Activated CD8-positive, alpha-beta memory T cell treated with anti-CD3 and anti-CD28 coated beads for 24 hours (primary cell): ENCODE data around the gene BNIP3.
"Not testable (repeated sequence)": the region's sequence is repeated elsewhere in the genome, so short reads cannot be mapped to it uniquely, and the experiment has no call there.

Experiments used
- DNase-seq: peaks from one replicate; pipeline ENCODE4 v3.0.0-alpha.2; 2020

BNIP3 gene

DNA sequence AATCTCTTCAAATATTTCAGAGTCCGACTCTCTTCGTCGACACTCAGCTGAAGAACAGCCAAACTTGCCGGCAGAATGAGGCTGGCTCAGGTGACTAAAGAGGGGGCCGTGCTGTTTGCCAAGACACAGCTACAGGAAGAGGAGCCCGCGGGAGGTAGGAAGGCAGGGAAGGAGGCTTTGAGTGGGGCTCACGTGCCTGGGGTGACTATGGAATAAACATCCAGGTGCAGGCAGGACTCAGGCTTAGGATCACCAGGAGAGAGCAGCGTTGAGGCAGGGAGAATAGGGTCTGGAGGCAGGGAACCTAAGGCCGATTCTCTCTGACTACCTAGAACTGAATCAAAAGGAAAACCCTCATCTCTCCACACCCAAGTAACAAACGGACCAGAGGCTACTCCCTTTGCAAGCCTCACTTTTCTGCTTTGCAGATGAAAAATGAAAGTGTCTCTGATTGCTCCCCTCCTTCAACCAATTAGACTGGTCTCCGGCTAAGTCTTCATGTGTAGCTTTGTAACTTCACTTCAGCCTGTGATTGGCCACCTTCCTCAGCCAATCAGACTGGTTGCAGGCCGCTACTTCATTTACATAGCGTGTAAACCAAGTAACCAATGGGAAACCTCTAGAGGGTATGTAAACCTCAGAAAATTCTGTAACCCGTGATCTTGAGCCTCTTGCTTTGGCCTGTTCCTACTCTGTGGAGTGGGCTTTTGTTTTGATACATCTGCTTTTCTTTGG is 19.7 kb upstream of the BNIP3 start:
- no peak for DNase-seq

DNA sequence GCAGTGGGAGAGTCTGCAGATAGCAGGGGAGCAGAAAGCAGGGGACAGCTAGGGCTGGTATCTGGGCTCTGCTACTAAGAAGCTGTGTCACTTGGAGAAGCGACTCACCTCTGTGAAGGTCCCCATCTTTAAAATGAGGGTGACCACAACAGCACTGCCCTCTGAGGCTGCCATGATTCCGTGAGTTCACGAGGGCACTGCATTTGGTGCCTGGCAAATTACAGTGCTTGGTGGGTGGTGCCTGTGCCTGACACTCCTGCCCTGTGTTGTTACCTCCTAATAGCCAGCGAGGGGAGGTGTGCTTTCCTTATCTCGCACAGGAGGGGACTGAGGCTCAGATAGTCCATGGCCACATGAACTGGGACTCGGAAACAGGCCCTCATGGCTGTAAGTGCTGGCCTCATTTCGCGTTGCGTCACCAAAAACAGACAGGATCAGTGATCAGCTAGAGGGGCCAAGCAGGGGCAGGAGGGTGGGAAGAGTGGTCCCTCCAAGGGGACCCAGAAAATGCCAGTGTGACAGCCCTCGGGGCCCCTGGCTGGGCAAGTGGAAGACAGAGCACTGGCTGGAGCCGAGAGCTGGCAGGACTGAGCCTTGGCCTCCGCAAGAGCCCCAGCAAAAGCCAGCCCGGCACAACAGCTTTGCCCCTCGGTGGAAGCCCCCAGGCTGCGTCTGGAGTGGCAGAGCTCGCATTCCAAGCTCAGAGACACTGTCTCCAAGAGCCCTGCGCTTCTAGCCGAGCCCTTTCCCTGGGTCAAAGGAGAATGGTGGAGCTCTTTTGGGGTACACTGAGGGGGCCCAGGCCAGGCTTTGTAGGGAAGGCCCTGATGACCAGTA is 17.3 kb upstream of the BNIP3 start:
- no peak for DNase-seq

DNA sequence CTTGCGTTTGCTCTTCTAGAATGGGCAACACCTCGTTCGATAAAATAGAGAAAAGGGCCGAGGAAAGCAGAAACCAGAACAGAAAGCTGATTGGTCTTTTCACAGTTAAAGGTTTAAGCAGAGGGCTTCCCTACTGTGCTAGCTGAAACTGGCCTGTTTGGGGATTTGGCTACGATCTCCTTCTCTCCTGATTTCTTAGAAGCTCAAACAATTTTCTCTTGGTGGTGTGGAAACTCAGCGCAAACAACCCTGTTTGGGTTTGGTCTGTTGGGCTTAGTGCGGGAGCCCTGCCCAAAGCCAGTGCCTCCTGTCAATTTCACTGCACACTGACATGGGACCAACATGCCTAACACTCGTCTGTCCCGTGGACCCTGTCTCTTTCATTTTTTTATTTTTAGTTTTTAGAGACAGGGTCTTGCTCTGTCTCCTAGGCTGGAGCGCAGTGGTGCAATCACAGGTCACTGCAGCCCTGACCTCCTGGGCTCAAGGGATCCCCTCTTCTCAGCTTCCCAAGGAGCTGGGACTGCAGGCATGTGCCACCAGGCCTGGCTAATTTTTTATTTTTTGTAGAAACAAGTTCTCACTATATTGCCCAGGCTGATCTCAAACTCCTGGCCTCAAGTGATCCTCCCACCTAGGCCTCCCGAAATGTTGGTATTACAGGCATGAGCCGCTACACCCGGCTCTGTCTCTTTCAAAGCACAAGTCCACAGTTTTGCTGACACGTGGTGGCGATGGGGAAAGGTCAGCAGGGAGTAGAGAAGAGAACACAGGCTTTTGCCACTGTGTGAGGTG is 16.5 kb upstream of the BNIP3 start:
- no peak for DNase-seq

DNA sequence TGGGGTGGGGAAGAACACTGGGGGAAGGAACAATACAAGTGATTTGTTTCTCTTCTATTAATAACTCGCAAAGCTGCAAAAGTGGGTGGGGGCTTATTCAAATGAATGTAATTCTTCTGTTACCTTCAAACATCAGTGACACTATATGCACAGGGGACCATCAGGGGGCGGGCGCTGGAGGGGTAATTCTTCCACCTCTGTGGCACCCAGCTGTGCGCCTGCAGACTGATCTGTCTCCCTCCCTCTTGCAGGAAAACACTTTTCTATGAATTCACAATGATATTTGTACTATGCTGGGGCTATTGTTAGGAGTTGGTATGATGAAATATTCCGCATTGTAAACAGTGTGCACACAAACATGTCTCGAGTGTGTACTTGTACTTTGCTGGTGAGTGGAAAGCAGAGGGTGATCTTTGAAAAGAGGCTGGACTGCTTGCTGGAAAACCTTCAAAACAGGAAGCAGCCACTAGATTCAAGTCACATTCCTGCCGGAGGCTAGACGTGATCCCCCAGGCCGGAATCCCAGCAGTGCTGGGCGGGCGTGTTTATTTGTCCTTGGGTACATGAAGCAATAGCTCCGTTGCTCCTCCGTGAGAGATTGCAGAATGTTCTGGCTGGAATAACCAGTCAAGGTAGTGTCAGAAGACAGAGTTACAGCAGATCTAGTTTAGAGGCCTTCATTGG is 15.8 kb upstream of the BNIP3 start:
- DNase-seq = no peak

DNA sequence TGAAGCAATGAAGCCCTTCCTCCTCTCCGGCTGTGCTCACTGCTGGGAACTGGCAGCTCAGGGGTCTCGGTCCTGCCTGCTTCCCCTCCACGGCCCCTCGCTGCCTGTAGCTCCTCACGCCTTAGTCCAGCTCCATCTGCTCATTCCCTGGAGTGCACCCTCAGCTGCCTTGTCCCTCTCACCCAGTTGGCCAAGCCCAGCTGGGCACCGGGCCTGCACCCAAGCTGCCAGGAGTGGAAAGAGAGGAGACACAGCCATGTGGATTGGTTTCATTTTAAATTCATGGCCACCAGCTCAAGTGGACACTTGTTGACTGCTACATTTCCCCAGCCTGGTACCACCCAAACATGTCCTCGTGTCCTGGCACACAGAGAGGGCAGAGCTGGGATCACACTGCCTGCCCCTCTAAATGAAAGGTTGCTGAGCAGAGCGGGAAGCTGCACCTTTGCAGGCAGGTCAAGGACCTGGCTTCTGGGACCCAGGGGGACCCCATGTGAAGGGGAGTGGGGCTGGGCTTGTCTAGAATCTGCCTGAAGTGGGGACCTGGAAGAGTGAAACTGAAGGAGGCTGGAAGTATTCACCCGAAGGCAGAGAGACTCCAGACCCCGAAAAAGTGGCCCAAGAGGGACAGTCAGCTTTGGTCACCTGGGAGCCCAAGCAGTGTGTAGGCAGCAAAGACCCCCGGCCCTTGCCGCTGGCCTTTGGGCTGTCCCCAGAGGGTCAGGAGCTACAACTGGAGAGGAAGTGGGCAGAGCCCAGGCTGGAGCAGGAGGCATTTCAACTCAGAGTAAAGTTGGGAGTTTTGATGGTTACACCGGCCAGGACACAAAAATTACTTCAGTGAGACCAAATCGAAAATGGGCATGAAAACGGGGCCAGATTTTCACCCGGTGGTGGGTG is 15.0 kb upstream of the BNIP3 start:
- DNase-seq = no peak

DNA sequence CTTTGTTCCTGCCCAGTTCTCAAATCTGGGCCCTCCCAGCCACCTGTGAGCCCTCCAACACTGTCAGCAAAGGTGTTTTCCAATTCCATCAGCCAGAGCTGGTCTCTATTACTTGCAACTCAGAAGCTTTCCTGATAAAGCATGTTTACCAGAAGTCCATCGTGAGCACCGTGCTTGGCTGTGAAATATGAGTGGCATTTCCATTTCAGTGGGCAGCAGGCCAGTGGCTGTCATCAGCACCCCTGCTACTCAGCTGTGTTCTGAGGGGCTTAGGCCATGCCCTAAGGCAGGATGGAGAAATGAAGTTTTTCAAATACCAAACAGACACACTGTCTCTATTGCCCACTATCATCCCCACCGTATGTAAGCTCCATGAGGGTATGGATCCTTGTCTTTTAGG is 12.7 kb upstream of the BNIP3 start:
- DNase-seq = no peak

DNA sequence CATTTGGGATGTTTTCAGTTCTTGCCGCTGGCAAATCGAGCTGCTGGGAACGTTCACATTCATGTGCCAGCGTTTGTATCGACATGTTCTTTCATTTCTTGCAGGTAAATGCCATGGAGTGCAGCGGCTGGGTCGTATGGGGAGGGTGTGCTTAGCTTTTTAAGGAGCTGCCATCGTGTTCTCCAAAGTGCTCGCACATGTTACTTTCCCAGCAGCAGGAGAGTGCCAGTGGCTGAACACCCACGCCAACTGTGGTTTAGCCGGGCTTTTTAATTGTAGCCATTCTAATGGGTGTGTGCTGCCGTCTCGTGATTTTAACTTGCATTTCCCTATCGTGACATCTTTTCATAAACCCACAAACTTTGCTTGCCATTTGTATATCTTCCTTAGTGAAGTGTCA is 11.6 kb upstream of the BNIP3 start:
- DNase-seq = no peak

DNA sequence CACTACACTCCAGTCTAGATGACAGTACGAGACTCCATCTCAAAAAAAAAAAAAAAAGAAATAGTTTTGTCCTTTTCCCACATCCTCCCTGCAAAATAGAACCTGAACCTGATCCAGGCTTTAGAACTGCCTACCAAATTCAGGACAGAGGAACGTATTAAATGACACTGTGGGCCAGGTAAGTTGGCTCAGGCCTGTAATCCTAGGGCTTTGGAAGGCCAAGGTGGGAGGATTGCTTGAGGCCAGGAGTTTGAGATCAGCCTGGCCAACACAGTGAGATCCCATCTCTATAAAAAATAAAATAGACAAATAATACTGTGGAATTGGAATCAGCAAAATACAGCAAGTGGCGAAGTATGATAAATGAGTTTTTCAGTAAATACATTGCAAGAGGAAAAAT is 10.0 kb upstream of the BNIP3 start:
- DNase-seq = no peak

DNA sequence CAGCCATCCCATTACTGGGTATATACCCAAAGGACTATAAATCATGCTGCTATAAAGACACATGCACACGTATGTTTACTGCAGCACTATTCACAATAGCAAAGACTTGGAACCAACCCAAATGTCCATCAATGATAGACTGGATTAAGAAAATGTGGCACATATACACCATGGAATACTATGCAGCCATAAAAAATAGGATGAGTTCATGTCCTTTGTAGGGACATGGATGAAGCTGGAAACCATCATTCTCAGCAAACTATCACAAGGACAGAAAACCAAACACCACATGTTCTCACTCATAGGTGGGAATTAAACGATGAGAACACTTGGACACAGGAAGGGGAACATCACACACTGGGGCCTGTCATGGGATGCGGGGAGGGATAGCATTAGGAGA is 6.1 kb upstream of the BNIP3 start:
- not testable (repeated sequence) for DNase-seq

DNA sequence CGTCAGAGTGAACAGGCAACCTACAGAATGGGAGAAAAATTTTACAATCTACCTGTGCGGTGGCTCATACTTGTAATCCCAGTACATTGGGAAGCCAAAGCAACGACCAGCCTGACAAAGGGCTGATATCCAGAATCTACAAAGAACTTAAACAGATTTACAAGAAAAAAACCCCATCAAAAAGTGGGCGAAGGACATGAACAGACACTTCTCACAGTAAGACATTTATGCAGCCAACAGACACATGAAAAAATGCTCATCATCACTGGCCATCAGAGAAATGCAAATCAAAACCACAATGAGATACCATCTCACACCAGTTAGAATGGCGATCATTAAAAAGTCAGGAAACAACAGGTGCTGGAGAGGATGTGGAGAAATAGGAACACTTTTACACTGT is 5.6 kb upstream of the BNIP3 start:
- not testable (repeated sequence) for DNase-seq

DNA sequence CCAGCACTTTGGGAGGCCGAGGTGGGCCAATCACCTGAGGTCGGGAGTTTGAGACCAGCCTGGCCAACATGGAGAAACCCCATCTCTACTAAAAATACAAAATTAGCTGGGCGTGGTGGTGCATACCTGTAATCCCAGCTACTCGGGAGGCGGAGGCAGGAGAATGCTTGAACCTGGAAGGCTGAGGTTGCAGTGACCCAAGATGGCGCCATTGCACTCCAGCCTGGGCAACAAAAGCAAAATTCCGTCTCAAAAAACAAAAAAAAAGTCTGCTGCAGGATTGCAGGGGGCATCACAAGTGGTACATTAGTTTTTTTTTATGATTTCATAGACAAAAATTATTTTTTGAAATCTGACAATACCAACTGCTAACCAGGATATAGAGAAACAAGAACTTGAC is 5.1 kb upstream of the BNIP3 start:
- DNase-seq = not testable (repeated sequence)

DNA sequence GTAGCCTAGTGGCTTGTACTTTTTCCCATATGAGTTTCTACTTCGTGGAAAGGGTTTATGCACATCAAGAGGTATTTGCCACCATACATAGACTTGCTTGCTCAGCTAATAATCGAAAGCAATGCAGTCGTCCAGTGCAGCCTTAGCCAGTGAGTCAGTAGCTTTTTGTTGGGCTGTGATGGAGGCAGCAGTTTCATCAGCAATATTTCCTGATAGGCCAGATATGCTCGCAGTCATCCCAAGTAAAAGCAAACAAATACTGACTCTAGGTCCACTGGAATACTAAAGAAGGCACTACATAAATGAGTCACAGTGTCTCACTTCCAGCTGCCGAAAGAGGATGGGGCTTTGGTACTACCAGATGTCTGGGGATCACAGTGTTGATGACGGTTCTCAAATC is 2.1 kb upstream of the BNIP3 start:
- DNase-seq = no peak

DNA sequence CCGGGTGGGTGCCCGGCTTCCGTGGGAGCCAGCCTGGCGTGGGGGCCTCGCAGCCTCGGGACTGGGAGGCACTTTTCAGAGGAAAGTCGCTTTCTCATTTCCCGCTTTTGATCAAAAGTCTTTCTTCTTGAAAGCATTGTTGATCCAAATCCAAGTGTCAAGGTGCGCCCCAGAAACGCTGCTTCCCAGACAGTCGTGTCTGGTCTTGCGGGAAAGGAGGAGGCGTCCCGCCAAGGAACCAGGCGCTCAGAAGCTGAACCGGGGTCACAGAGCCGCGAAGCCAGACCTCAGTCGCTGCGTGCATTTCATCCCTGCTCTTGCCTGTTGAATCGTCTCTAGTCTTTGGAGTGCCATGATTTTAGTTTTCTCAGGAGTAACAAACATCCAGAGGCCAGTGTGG is 1.1 kb upstream of the BNIP3 start:
- DNase-seq = no peak

DNA sequence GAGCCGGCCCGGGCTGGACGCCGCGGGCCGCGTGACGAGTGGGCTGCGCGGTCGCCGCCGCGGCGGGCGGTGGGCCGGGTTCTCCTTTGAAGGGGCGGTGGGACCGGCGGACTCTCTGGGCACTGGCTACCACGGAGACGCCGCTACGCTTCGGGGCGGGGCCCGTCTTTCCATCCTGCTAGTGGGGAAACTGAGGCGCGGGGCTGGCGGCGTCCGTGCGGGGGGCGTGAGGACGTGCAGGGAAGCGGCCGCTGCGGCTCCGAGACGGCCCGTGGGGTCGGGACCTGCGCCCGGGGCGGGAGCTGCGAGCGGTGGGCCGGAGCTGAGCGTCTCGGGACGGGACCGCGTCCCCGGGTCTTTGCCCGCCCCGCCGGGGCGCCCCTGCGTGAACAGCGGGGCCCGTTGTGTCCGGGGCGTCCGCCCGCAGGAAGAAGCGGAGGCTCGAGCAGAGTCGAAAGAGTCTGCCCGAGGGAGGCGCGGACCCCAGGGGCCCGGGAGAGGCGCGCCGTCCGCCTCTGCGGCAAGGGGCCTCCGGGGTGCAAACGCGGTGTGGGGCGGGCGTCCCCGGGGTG is 548 bp upstream of the BNIP3 start:
- no peak for DNase-seq

DNA sequence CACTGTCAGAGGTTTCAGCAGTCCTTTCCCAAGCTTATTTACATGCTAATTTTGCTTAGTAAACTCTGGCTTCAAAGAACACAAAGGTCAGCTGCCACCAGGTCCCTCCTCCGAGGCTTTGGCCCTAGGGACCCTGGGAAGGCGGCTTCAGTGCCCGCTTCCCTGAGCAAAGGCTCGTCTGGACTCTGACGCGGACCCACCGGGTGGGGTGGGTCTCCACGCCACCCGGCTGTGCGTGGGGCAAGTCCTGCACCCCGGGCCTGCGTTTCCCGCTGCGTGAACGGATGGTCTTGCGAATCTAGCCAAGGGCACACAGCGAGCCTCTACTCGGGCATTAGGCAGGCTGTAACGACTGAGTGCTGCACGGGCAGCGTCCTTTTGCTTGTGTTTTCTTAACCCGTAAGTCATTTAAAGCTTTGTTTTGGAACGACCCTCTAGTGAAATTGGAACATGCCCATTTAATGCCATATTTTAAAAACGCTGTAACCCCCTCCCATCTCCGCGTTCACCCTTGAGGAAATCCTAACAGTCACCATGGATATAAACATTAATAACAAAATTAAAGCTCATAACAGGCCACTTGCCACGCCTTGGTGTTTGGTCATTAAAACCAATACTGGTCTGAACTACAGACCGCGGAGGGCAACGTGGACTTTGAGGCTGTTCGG is 828 bp downstream of the BNIP3 start:
- no peak for DNase-seq

DNA sequence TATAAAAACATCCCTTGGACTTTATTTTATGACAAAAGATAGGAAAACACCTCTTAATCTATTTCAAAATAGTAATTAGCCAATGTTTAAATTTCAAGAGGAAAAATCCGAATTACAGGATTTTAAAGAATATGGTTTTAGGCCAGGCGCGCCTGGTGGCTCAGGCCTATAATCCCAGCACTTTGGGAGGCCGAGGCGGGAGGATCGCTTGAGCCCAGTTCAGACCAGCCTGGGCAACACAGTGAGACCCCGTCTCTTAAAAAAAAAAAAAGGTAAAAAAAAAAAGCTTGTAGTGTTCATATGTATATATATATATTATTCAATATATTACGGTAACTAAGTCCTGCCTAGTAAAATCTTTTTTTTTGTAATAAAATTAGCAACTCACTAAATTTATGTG is 1.4 kb downstream of the BNIP3 start:
- no peak for DNase-seq

DNA sequence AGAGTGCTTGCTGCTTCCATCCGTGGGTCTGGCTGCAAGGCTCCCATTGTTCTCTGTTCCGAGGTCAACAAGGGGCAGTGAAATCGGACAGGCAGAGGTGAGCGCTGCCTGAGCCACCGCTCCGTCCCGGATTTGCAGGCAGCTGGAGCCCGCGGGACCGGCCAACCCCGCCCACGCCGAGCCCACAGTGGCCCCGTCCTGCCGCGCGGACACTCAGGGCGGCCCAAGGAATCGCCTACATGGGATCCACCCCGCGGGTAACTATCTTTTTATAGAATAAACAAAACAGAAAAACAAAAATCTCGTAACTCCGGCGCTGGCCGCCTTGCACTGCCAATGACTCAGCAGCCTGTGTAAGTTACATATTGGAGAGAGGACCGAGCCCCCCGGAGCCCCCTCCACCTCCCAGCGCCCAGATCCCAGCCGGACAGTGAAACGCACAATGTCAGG is 1.9 kb downstream of the BNIP3 start:
- no peak for DNase-seq

DNA sequence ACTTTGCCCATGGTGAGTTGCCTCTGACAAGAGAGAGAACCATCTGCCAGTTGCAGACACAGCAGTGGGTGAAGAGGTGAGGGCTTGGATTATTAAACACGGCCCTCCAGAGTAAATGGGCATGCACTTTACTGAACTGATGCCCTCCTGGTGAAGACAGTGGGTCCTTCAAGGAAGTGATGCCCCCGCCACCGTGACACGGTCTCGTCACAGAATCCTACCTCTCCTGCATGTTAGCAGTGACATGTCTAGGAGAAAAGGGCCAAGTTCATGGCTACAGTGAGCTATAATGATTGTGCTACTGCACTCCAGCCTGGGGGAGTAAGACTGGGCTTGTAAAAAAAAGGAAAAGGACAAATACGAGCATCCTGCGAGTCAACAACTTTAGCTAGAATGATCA is 2.4 kb downstream of the BNIP3 start:
- no peak for DNase-seq

DNA sequence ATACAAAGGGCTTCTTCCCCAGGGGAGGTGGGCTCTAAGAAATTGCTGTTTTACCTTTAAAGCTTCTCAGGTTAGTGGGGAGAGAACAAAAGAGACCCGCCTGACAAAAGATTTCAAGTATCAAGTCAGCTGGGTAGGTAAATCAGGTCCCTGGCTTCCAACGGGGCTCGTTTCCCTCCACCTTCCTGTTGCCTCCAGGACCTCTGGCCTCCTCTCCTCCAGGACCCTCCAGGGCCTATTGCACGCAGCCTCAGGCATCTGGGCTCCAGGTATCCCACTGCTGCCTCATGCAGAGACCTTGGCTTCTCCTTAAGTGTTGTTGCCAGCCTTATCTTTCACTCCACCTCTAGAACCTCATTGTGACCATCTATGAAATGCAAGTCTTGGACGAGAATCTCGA is 2.9 kb downstream of the BNIP3 start:
- no peak for DNase-seq

DNA sequence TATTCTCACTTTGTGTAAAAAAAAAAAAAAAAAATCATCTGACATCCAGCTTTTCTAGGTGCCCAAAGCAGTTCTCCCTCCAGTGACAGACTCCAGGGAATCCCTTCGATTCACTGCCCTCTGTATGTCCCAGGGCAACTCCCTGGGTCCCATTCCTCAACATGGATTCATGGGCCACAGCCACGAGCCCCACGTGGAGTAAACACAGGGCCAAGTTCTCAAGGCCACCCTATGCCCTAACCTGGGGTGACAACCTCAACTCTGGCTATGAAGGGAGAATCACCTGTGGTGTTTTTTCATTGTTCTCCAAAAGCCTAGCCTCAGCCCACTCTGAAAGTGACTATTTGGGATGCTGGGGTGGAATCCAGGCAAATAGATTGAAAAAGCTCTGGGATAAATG is 3.4 kb downstream of the BNIP3 start:
- no peak for DNase-seq
